AG10803 (cell line): ENCODE data around the gene FOXP1.

Experiments used
- DNase-seq: peaks from one replicate; pipeline ENCODE4 v3.0.0; 2010; ENCODE audit warnings: low read depth
- H3K4me3 ChIP-seq: 2 replicates; pipeline ENCODE4 v1.5.1; 2011; ENCODE audit warnings: mild to moderate bottlenecking, low read length, control low read depth
- CTCF ChIP-seq: conservative IDR thresholded peaks from 2 replicates; pipeline ENCODE4 v1.5.1; 2011; ENCODE audit warnings: mild to moderate bottlenecking, low read length, control low read depth, inconsistent platforms

Gene FOXP1

GRCh38 chr3:71428841-71429596, 154.5 kb downstream of the FOXP1 start:
- TF ChIP-seq CTCF = no peak
- DNase-seq = peak; percentile 72
- peak overlapping the region; percentile 16; the same call in 1 of the 2 replicates for H3K4me3 ChIP-seq

DNA sequence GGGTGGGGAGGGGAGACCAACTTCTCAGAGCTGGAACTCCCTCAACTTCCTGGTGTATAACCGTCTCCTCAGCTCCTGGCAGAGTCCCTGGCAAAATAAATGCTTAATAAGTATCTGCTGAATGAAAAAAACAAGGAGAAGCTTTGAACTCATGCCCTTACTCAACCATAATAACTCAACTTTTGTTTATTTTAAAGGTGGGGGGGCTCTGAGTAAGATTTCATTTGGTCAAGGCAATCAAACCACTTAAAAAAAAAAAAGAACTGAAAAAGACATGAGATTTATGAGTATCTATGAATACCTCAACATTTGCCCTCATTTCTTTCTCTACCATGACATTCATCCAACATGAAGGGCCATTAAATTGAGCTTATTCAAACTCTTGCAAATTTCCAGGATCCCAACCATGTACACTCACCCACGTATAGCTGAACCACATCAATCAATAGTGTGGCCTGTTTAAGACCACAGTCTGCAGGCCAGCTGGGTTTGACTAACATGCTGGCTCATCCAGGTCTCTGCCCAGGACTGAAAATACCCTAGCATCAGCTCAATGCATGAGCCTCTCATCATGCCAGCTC, 157.9 kb downstream of the FOXP1 start:
- TF ChIP-seq CTCF = no peak
- H3K4me3 ChIP-seq = no peak overlapping the region
- peak; percentile 91 for DNase-seq

GRCh38 chr3:71423151-71423906, 160.2 kb downstream of the FOXP1 start:
- no peak for DNase-seq
- no peak for TF ChIP-seq CTCF
- H3K4me3 ChIP-seq = no peak overlapping the region

DNA sequence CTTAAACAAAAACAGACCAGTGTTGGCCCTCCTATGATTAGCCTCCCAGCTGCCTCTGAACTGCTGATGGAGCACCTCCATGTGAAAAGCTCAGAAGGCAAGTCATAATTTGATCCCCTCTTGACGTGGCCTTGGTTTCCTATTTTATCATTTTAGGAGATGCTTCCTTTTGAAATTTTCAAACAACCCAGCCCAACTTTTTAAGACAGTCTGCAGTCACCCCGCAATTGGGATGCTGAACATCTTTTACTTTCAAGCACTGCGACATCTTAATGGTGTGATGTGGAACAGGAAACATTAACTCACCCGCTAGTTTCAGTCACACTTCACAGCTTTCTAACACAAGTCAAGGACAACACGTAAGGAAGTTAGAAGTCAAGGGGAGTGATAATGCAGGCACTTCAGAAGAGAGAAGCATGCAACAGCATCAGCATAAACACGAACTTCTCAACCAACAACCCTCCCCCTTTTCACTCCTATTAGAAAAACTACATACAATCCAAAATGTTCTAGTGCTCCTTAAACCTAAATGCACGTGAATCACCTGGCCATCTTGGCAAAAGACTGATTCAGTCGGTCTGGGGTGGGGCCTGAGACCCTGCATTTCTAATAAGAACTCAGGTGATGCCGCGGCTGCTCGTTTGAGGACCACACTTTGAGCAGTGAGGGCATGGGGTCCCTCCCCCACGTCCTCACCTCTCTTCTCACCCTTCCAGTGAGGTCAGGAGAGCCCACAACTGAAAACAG, 161.5 kb downstream of the FOXP1 start:
- H3K4me3 ChIP-seq = no peak overlapping the region
- TF ChIP-seq CTCF = no peak
- no peak for DNase-seq

- H3K4me3 ChIP-seq = no peak overlapping the region
- TF ChIP-seq CTCF = no peak
- DNase-seq = no peak
Measured at GRCh38 chr3:71421475-71421819, 162.1 kb downstream of the FOXP1 start.

GRCh38 chr3:71419369-71419768, 164.2 kb downstream of the FOXP1 start:
- no peak for TF ChIP-seq CTCF
- no peak for DNase-seq
- no peak overlapping the region for H3K4me3 ChIP-seq
